SK-N-SH (cell line): ENCODE results near the gene ADNP2. TPM values are rescaled to one million over a fixed set of nuclear protein-coding genes. Genes with fewer than 3 reads are reported as not detected.

Experiments used
- CTCF ChIA-PET: fragments of 300-600, 350-600 bp; formaldehyde crosslinking; extraction: SDS; loops from one replicate; lab custom pipeline; 2021; lab: Yijun Ruan, JAX
- POLR2A ChIA-PET: fragments of 350-600 bp; sonication (Branson Sonifier 250); formaldehyde crosslinking; extraction: SDS; loops from one replicate; lab custom pipeline; 2020; ENCODE audit warnings: antibody characterized with exemption, inconsistent platforms; lab: Yijun Ruan, JAX
- DNase-seq: peaks from one replicate; pipeline ENCODE4 v3.0.0; 2012
- H2AFZ ChIP-seq: fragments of 200-600 bp; sonication (generic); 2 replicates; pipeline ENCODE4 v1.8.1; 2016; ENCODE audit warnings: antibody characterized with exemption, mild to moderate bottlenecking, low read depth
- H3F3A ChIP-seq: fragments of 200-600 bp; sonication (generic); replicated peaks from 2 replicates; pipeline ENCODE3; 2016; ENCODE audit warnings: antibody characterized with exemption, mild to moderate bottlenecking; ENCODE audit not compliant: insufficient read depth
- H3K27ac ChIP-seq, 2 experiments: fragments of 200-500 bp in 1 of 2; fragments of 200-600 bp in 1 of 2; sonication (Bioruptor generic) in 1 of 2; sonication (generic), shearing (Covaris generic) in 1 of 2; 2 replicates each; pipeline versions ENCODE4 v1.5.1 to v1.6.1; 2014 to 2016; ENCODE audit warnings: low read depth in 2 of 2, inconsistent platforms in 1 of 2, low read length in 1 of 2, mild to moderate bottlenecking in 1 of 2, mixed read lengths in 1 of 2
- H3K27me3 ChIP-seq: fragments of 200-600 bp; sonication (generic), shearing (Covaris generic); 2 replicates; pipeline ENCODE4 v1.6.1; 2016; ENCODE audit warnings: mixed run types; ENCODE audit not compliant: insufficient read depth
- H3K36me3 ChIP-seq, 2 experiments: fragments of 200-500 bp in 1 of 2; fragments of 200-600 bp in 1 of 2; sonication (Bioruptor generic) in 1 of 2; sonication (generic) in 1 of 2; replicated peaks in 1 of 2; 2 replicates each; pipeline versions ENCODE3 to v1.5.1; 2014 to 2016; ENCODE audit warnings: low read length in 1 of 2, mild to moderate bottlenecking in 1 of 2; ENCODE audit not compliant: insufficient read depth in 2 of 2, control insufficient read depth in 1 of 2
- H3K4me1 ChIP-seq, 2 experiments: fragments of 200-500 bp in 1 of 2; fragments of 200-600 bp in 1 of 2; sonication (Bioruptor generic) in 1 of 2; sonication (generic), shearing (Covaris generic) in 1 of 2; 2 replicates each; pipeline versions ENCODE4 v1.5.1 to v1.6.1; 2014 to 2016; ENCODE audit warnings: low read depth in 1 of 2, low read length in 1 of 2, mixed run types in 1 of 2; ENCODE audit not compliant: insufficient read depth in 2 of 2, control insufficient read depth in 1 of 2
- H3K4me2 ChIP-seq: fragments of 200-600 bp; sonication (generic), shearing (Covaris generic); 2 replicates; pipeline ENCODE4 v1.6.1; 2017; ENCODE audit warnings: mixed run types
- H3K4me3 ChIP-seq, 2 experiments: fragments of 200-500 bp in 1 of 2; fragments of 200-600 bp in 1 of 2; sonication (Bioruptor generic) in 1 of 2; sonication (generic), shearing (Covaris generic) in 1 of 2; 2 replicates each; pipeline versions ENCODE4 v1.5.1 to v1.8.1; 2014 to 2016; ENCODE audit warnings: low read depth in 2 of 2, inconsistent platforms in 1 of 2, low read length in 1 of 2, mild to moderate bottlenecking in 1 of 2, mixed read lengths in 1 of 2, moderate library complexity in 1 of 2
- H3K79me2 ChIP-seq: fragments of 200-600 bp; sonication (generic); 2 replicates; pipeline ENCODE4 v1.8.1; 2017; ENCODE audit warnings: mild to moderate bottlenecking; ENCODE audit not compliant: insufficient read depth
- H3K9ac ChIP-seq: fragments of 200-600 bp; sonication (generic); 2 replicates; pipeline ENCODE4 v1.6.1; 2017; ENCODE audit warnings: mixed run types
- H3K9me2 ChIP-seq: fragments of 200-600 bp; sonication (generic); 2 replicates; pipeline ENCODE4 v1.6.1; 2017; ENCODE audit warnings: mixed run types
- H3K9me3 ChIP-seq: fragments of 200-600 bp; sonication (generic); 2 replicates; pipeline ENCODE4 v1.6.1; 2017; ENCODE audit warnings: mixed run types, mild to moderate bottlenecking, moderate library complexity
- H4K20me1 ChIP-seq: fragments of 200-600 bp; sonication (generic); 2 replicates; pipeline ENCODE4 v1.6.1; 2017; ENCODE audit warnings: mild to moderate bottlenecking, mixed run types; ENCODE audit not compliant: insufficient read depth
- CHD2 ChIP-seq: fragments of 150-350 bp; IDR thresholded peaks from 2 replicates; pipeline ENCODE4 v1.6.1; 2018; ENCODE audit warnings: low read length; ENCODE audit not compliant: partially characterized antibody
- ELF1 ChIP-seq: IDR thresholded peaks from 2 replicates; pipeline ENCODE4 v1.4.0; 2012
- EP300 ChIP-seq, 2 experiments: IDR thresholded peaks; 2 replicates each; pipeline versions ENCODE4 v1.4.0 to v1.6.1; 2012; ENCODE audit warnings: borderline replicate concordance in 1 of 2, low read depth in 1 of 2, low read length in 1 of 2
- EZH2phosphoT487 ChIP-seq: fragments of 200-600 bp; sonication (generic); IDR thresholded peaks from 2 replicates; pipeline ENCODE4 v1.6.1; 2017; ENCODE audit warnings: low read depth, mixed run types, mild to moderate bottlenecking, antibody characterized with exemption, moderate library complexity, borderline replicate concordance
- FOXJ3 ChIP-seq: sonication (generic); formaldehyde crosslinking; IDR thresholded peaks from 2 replicates; pipeline ENCODE4 v1.5.1; 2020; ENCODE audit warnings: mild to moderate bottlenecking, missing genetic modification reagents
- FOXM1 ChIP-seq: IDR thresholded peaks from 2 replicates; pipeline ENCODE4 v1.4.0; 2012; ENCODE audit warnings: low read depth, mild to moderate bottlenecking
- GATA2 ChIP-seq: sonication (generic); formaldehyde crosslinking; IDR thresholded peaks from 2 replicates; pipeline ENCODE4 v1.5.0; 2020; ENCODE audit warnings: mild to moderate bottlenecking, missing genetic modification reagents
- JUND ChIP-seq: IDR thresholded peaks from 2 replicates; pipeline ENCODE4 v1.4.0; 2012
- NFIC ChIP-seq: IDR thresholded peaks from 2 replicates; pipeline ENCODE4 v1.4.0; 2012; ENCODE audit warnings: borderline replicate concordance
- POLR2AphosphoS5 ChIP-seq: IDR thresholded peaks from 2 replicates; pipeline ENCODE4 v1.6.1; 2012; ENCODE audit warnings: low read depth, low read length
- RAD21 ChIP-seq: IDR thresholded peaks from 2 replicates; pipeline ENCODE4 v1.6.1; 2012; ENCODE audit warnings: mild to moderate bottlenecking, low read length
- RXRA ChIP-seq: IDR thresholded peaks from 2 replicates; pipeline ENCODE4 v1.4.0; 2012; ENCODE audit warnings: low read depth, mild to moderate bottlenecking, borderline replicate concordance
- SMC3 ChIP-seq: IDR thresholded peaks from 2 replicates; pipeline ENCODE4 v1.6.1; 2012; ENCODE audit warnings: low read depth, low read length, improper control_type of control experiment
- TCF12 ChIP-seq: IDR thresholded peaks from 2 replicates; pipeline ENCODE4 v1.4.0; 2012
- TEAD4 ChIP-seq: IDR thresholded peaks from 2 replicates; pipeline ENCODE4 v1.4.0; 2012; ENCODE audit warnings: mild to moderate bottlenecking, borderline replicate concordance; ENCODE audit not compliant: insufficient read depth
- YY1 ChIP-seq: IDR thresholded peaks from 2 replicates; pipeline ENCODE4 v1.4.0; 2012; ENCODE audit warnings: low read depth, mild to moderate bottlenecking
- WGBS: methylation state at CpG from one replicate; pipeline ENCODE4 v1.1.6; 2017; ENCODE audit warnings: low lambda C conversion rate; 5-methylcytosine and 5-hydroxymethylcytosine counted together
- polyA plus RNA-seq, 3 experiments: library from polyadenylated mRNA; depleted of rRNA; stranded (reverse); fragments of >200 nt; gene quantifications; 2 replicates each; pipeline ENCODE4 v1.2.3, GENCODE V29; 2012
- TF ChIP-seq, protein P1 (sequence below): fragments of 200-600 bp; sonication (generic); IDR thresholded peaks from 2 replicates; pipeline ENCODE4 v1.6.1; 2017; ENCODE audit warnings: antibody characterized with exemption, mild to moderate bottlenecking, moderate library complexity
- TF ChIP-seq, protein P2 (sequence below): fragments of 150-350 bp; IDR thresholded peaks from 2 replicates; pipeline ENCODE4 v1.6.1; 2016; ENCODE audit warnings: mild to moderate bottlenecking, low read depth, low read length
- TF ChIP-seq, protein P3 (sequence below): IDR thresholded peaks from 2 replicates; pipeline ENCODE4 v1.4.0; 2012; ENCODE audit warnings: low read depth
- TF ChIP-seq, protein P4 (sequence below): IDR thresholded peaks from 2 replicates; pipeline ENCODE4 v1.4.0; 2012; ENCODE audit warnings: low read depth, borderline replicate concordance

Gene ADNP2
- polyA plus RNA-seq, 1 of the 3 experiments (the other 2 are of a cell fraction), result 4.3 TPM

DNA sequence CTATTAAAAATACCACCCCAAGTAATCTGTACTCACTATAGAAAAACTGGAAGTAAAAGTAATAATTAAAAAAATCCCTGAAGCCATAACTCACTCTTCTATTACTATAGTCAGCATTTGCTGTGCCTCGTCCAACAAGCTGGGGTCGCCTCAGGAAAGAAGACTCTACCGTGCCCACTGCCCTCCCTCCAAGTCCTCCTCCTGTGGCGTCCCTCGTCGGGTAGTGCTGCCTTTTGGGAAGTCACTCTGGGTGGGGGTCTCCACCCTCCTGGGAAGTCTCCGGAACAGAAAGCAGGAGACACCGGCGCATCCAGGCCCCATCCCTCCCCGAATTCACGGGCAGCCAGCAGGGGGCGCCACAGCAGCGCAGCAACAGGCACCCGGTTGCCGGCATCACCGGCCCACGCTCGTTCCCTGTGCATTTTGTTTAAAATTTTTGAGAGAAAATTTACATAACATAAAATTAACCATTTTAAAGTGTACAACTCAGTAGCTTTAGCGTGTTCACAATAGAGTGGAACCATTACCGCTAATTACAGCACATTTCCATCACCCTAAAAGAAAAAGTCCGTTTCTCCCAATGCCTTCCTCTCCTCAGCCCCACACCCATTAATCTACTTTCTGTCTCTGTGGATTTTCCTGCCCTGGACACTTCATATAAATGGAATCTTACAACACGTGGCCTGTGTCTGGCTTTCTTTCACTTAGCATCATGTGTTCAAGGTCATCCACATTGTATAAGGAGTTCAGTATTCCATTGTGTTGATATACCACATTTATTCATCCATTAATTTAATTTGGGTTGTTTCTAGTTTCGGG, 62.2 kb downstream of the ADNP2 start:
- H3K36me3 ChIP-seq, result no peaks in the 10 kb centered on the region
- H3K27me3 ChIP-seq, result no peaks in the 10 kb centered on the region
- WGBS, result 74% methylated on average over 22 of the region's 23 CpGs
- H3K9me2 ChIP-seq, result no peaks in the 10 kb centered on the region
- no peak overlapping the region for H3K4me2 ChIP-seq
- H3K4me3 ChIP-seq, result no peak overlapping the region
- H4K20me1 ChIP-seq, result no peaks in the 10 kb centered on the region
- TF ChIP-seq, protein P1, sequence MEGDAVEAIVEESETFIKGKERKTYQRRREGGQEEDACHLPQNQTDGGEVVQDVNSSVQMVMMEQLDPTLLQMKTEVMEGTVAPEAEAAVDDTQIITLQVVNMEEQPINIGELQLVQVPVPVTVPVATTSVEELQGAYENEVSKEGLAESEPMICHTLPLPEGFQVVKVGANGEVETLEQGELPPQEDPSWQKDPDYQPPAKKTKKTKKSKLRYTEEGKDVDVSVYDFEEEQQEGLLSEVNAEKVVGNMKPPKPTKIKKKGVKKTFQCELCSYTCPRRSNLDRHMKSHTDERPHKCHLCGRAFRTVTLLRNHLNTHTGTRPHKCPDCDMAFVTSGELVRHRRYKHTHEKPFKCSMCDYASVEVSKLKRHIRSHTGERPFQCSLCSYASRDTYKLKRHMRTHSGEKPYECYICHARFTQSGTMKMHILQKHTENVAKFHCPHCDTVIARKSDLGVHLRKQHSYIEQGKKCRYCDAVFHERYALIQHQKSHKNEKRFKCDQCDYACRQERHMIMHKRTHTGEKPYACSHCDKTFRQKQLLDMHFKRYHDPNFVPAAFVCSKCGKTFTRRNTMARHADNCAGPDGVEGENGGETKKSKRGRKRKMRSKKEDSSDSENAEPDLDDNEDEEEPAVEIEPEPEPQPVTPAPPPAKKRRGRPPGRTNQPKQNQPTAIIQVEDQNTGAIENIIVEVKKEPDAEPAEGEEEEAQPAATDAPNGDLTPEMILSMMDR, result peak; percentile 71
- peak; percentile 54 for TF ChIP-seq RAD21
- no peak for TF ChIP-seq YY1
- no peak for TF ChIP-seq FOXM1
- no peak for TF ChIP-seq POLR2AphosphoS5
- TF ChIP-seq, protein P2, sequence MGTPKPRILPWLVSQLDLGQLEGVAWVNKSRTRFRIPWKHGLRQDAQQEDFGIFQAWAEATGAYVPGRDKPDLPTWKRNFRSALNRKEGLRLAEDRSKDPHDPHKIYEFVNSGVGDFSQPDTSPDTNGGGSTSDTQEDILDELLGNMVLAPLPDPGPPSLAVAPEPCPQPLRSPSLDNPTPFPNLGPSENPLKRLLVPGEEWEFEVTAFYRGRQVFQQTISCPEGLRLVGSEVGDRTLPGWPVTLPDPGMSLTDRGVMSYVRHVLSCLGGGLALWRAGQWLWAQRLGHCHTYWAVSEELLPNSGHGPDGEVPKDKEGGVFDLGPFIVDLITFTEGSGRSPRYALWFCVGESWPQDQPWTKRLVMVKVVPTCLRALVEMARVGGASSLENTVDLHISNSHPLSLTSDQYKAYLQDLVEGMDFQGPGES, result no peak
- TF ChIP-seq JUND, result no peak
- TF ChIP-seq, all 33 proteins: peak for 2
- ChIA-PET POLR2A (no interaction called here), CTCF (interaction anchor here (0.6 to 2.6 kb wide), 14 partner anchors 9 to 86 kb away, joined by 3 to 17 read pairs (median 4); partner anchors contain the start of gene PARD6G)
- Histone ChIP-seq H3K9me3 (no peaks in the 10 kb centered on the region), H3F3A (no peaks in the 10 kb centered on the region), H2AFZ (no peak overlapping the region), H3K9ac (no peak overlapping the region), H3K79me2 (no peaks in the 10 kb centered on the region), H3K4me1 (no peaks in the 10 kb centered on the region), H3K27ac (no peak overlapping the region)
- DNase-seq, result peak; percentile 81

DNA sequence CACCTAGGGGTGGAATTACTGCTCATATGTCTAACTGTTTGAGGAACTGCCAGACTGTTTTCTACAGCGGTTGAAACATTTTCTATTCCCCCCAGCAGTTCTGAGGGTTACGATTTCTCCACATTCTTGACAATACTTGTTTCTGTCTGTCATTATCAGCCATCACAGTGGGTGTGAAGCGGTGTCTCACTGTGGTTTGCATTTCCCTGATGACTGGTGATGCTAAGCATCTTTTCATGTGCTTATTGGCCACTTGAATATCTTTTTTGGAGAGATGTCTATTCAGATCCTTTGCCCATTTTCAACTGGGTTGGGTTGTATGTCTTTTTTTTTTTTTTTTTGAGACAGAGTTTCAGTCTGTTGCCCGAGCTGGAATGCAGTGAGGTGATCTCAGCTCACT, 63.0 kb downstream of the ADNP2 start:
- no peak overlapping the region for H3K27ac ChIP-seq
- no peaks in the 10 kb centered on the region for H3K27me3 ChIP-seq
- H3K9me3 ChIP-seq, result no peaks in the 10 kb centered on the region
- H4K20me1 ChIP-seq, result no peaks in the 10 kb centered on the region
- H3K79me2 ChIP-seq, result no peaks in the 10 kb centered on the region
- H3K9ac ChIP-seq, result no peak overlapping the region
- H2AFZ ChIP-seq, result no peak overlapping the region
- ChIA-PET CTCF (interaction anchor here (1.3 to 2.3 kb wide), 2 partner anchors 10 to 13 kb away, joined by 4 to 16 read pairs; no protein-coding TSS in a partner anchor), POLR2A (no interaction called here)
- no peaks in the 10 kb centered on the region for H3K4me1 ChIP-seq
- H3F3A ChIP-seq, result no peaks in the 10 kb centered on the region
- 84% methylated on average over 4 of the region's 4 CpGs for WGBS
- H3K36me3 ChIP-seq, result no peaks in the 10 kb centered on the region
- no peak overlapping the region for H3K4me3 ChIP-seq
- DNase-seq, result no peak
- H3K4me2 ChIP-seq, result no peak overlapping the region
- no peaks in the 10 kb centered on the region for H3K9me2 ChIP-seq
- TF ChIP-seq CHD2 (no peak), RXRA (no peak), GATA2 (CRISPR knock-in tag) (no peak), EZH2phosphoT487 (no peak), ELF1 (no peak), TEAD4 (no peak), SMC3 (no peak), NFIC (no peak), FOXJ3 (CRISPR knock-in tag) (no peak), EP300 (IDR thresholded peaks at IDR 0.05; ENCODE audit: borderline replicate concordance in 1 of 2, low read depth in 1 of 2, low read length in 1 of 2) (no peak), RAD21 (no peak), TCF12 (no peak), POLR2AphosphoS5 (no peak)
- TF ChIP-seq, protein P1, result no peak
- TF ChIP-seq, protein P3, sequence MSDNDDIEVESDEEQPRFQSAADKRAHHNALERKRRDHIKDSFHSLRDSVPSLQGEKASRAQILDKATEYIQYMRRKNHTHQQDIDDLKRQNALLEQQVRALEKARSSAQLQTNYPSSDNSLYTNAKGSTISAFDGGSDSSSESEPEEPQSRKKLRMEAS, result no peak
- TF ChIP-seq, protein P4, sequence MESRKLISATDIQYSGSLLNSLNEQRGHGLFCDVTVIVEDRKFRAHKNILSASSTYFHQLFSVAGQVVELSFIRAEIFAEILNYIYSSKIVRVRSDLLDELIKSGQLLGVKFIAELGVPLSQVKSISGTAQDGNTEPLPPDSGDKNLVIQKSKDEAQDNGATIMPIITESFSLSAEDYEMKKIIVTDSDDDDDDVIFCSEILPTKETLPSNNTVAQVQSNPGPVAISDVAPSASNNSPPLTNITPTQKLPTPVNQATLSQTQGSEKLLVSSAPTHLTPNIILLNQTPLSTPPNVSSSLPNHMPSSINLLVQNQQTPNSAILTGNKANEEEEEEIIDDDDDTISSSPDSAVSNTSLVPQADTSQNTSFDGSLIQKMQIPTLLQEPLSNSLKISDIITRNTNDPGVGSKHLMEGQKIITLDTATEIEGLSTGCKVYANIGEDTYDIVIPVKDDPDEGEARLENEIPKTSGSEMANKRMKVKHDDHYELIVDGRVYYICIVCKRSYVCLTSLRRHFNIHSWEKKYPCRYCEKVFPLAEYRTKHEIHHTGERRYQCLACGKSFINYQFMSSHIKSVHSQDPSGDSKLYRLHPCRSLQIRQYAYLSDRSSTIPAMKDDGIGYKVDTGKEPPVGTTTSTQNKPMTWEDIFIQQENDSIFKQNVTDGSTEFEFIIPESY, result no peak
